ENCODE results near the gene RAB44. TPM values are rescaled to one million over a fixed set of nuclear protein-coding genes. Genes with fewer than 3 reads are reported as not detected.
A peak's percentile ranks its signal among the peaks of the same experiment; 100 is the strongest.

The RAB44 gene
- total and polyA plus RNA-seq, 9 donors = 0.04 to 0.15 (median 0.12) TPM; not detected in 3

- no peaks in the 10 kb centered on the region for H3K27me3 ChIP-seq
- intact Hi-C loops (cut with DNase I) = no loop called here
- H3K36me3 ChIP-seq = no peaks in the 10 kb centered on the region
- no peaks in the 10 kb centered on the region for H3K9me3 ChIP-seq
- TF ChIP-seq POLR2A (IDR thresholded peaks at IDR 0.05) = no peak
- TF ChIP-seq EP300 (IDR thresholded peaks at IDR 0.05) = no peak
- no peak for TF ChIP-seq CTCF (IDR thresholded peaks at IDR 0.05)
- H3K4me3 ChIP-seq = no peak overlapping the region
- peak in 1 of 5 donors; percentile 7 for DNase-seq
- H3K4me1 ChIP-seq (ENCODE audit: insufficient read depth) = no peaks in the 10 kb centered on the region
- WGBS, 3 donors = 88 to 93% (median 90%) methylated on average over 6 of the region's 6 CpGs
- H3K27ac ChIP-seq = no peak overlapping the region
Observed at GRCh38 chr6:36698196-36698595, 570 bp downstream of the RAB44 start.

- Histone ChIP-seq H3K27ac (no peak overlapping the region), H3K27me3 (no peaks in the 10 kb centered on the region), H3K4me1 (ENCODE audit: insufficient read depth) (no peaks in the 10 kb centered on the region), H3K4me3 (no peak overlapping the region), H3K36me3 (no peaks in the 10 kb centered on the region), H3K9me3 (no peaks in the 10 kb centered on the region)
- WGBS, 3 donors = 85 to 88% (median 86%) methylated on average over 8 of the region's 8 CpGs
- intact Hi-C loops (cut with DNase I) = no loop called here
- peak in 1 of 5 donors; percentile 5 for DNase-seq
- TF ChIP-seq EP300 (IDR thresholded peaks at IDR 0.05) (no peak), CTCF (IDR thresholded peaks at IDR 0.05) (no peak), POLR2A (IDR thresholded peaks at IDR 0.05) (no peak)
Observed at GRCh38 chr6:36698871-36699271, 1.2 kb downstream of the RAB44 start.

GRCh38 chr6:36699348-36699747 is 1.7 kb downstream of the RAB44 start:
- WGBS, 3 donors = 58 to 87% (median 82%) methylated on average over 7 of the region's 7 CpGs
- no peak for TF ChIP-seq EP300 (IDR thresholded peaks at IDR 0.05)
- TF ChIP-seq CTCF (IDR thresholded peaks at IDR 0.05) = no peak
- TF ChIP-seq POLR2A (IDR thresholded peaks at IDR 0.05) = no peak
- H3K4me3 ChIP-seq = no peak overlapping the region
- intact Hi-C loops (cut with DNase I) = no loop called here
- no peak overlapping the region for H3K27ac ChIP-seq
- DNase-seq = peak in 1 of 5 donors; percentile 9
- H3K27me3 ChIP-seq = no peaks in the 10 kb centered on the region
- H3K9me3 ChIP-seq = no peaks in the 10 kb centered on the region
- no peaks in the 10 kb centered on the region for H3K36me3 ChIP-seq
- H3K4me1 ChIP-seq (ENCODE audit: insufficient read depth) = no peaks in the 10 kb centered on the region

GRCh38 chr6:36700071-36700812 is 2.6 kb downstream of the RAB44 start:
- no peaks in the 10 kb centered on the region for H3K9me3 ChIP-seq
- peak in 1 of 5 donors; percentile 8 for DNase-seq
- H3K36me3 ChIP-seq = no peaks in the 10 kb centered on the region
- 76 to 90% (median 83%) methylated on average over 7 of the region's 7 CpGs for WGBS, 3 donors
- no peak for TF ChIP-seq EP300 (IDR thresholded peaks at IDR 0.05)
- TF ChIP-seq POLR2A (IDR thresholded peaks at IDR 0.05) = no peak
- TF ChIP-seq CTCF (IDR thresholded peaks at IDR 0.05) = no peak
- intact Hi-C loops (cut with DNase I) = no loop called here
- H3K27me3 ChIP-seq = no peaks in the 10 kb centered on the region
- no peaks in the 10 kb centered on the region for H3K4me1 ChIP-seq (ENCODE audit: insufficient read depth)
- H3K4me3 ChIP-seq = no peak overlapping the region
- no peak overlapping the region for H3K27ac ChIP-seq
